GM20431 (cell line): ENCODE measurements around the gene BCO1.

Source experiments
- in situ Hi-C: fragments of 300-500 bp; cut with MseI, MboI; formaldehyde crosslinking; loops from one replicate; pipeline ENCODE4 v1.15.0; 2020; ENCODE audit warnings: low sequenced_read_pairs; ENCODE audit not compliant: unreplicated experiment

Gene BCO1

GRCh38 chr16:81268509-81268908, 30.0 kb downstream of the BCO1 start:
- in situ Hi-C loops: no loop called here

GRCh38 chr16:81273223-81273950, 34.9 kb downstream of the BCO1 start:
- in situ Hi-C loops: no loop called here

GRCh38 chr16:81275064-81275532, 36.6 kb downstream of the BCO1 start:
- in situ Hi-C loops: no loop called here

- in situ Hi-C loops: no loop called here
These were observed 37.3 kb downstream of the BCO1 start for GRCh38 chr16:81275795-81276194.

- in situ Hi-C loops: no loop called here
These were observed 37.8 kb downstream of the BCO1 start for GRCh38 chr16:81276323-81276722.

GRCh38 chr16:81277541-81278080, 39.1 kb downstream of the BCO1 start:
- in situ Hi-C loops: no loop called here

- in situ Hi-C loops: no loop called here
These were observed 40.0 kb downstream of the BCO1 start for GRCh38 chr16:81278526-81278925.

- in situ Hi-C loops: no loop called here
These were observed 40.9 kb downstream of the BCO1 start for GRCh38 chr16:81279392-81279791.

GRCh38 chr16:81280393-81280792, 41.9 kb downstream of the BCO1 start:
- in situ Hi-C loops: no loop called here

- in situ Hi-C loops: no loop called here
These were observed 44.6 kb downstream of the BCO1 start for GRCh38 chr16:81283044-81283443.

GRCh38 chr16:81284995-81285600, 46.6 kb downstream of the BCO1 start:
- in situ Hi-C loops: no loop called here

GRCh38 chr16:81286190-81286589, 47.7 kb downstream of the BCO1 start:
- in situ Hi-C loops: no loop called here

- in situ Hi-C loops: no loop called here
These were observed 52.6 kb downstream of the BCO1 start for GRCh38 chr16:81291117-81291516.

- in situ Hi-C loops: no loop called here
These were observed 54.4 kb downstream of the BCO1 start for GRCh38 chr16:81292936-81293335.

- in situ Hi-C loops: no loop called here
These were observed 55.7 kb downstream of the BCO1 start for GRCh38 chr16:81293909-81294802.

GRCh38 chr16:81296631-81297030, 58.1 kb downstream of the BCO1 start:
- in situ Hi-C loops: no loop called here

- in situ Hi-C loops: no loop called here
These were observed 69.3 kb downstream of the BCO1 start for GRCh38 chr16:81307770-81308169.

GRCh38 chr16:81310045-81310644, 71.7 kb downstream of the BCO1 start:
- in situ Hi-C loops: no loop called here

- in situ Hi-C loops: no loop called here
These were observed 73.3 kb downstream of the BCO1 start for GRCh38 chr16:81311762-81312161.
